B cell (primary cell): ENCODE data around the gene AKAP6. TPM values are rescaled to one million over a fixed set of nuclear protein-coding genes. Genes with fewer than 3 reads are reported as not detected.

Experiments used
- ATAC-seq: fragments of 200-7000 bp; cut with Tn5 transposase; one replicate; pipeline ENCODE4 v1.10.0; 2021; ENCODE audit warnings: low read depth, mild to moderate bottlenecking, moderate number of reproducible peaks, moderate library complexity
- CTCF ChIA-PET: fragments of 350-600 bp; sonication (Branson Sonifier 250); formaldehyde crosslinking; loops from one replicate; lab custom pipeline; 2021; ENCODE audit warnings: antibody characterized with exemption, inconsistent platforms; lab: Charles Lee
- POLR2A ChIA-PET: fragments of 350-600 bp; sonication (Branson Sonifier 250); formaldehyde crosslinking; loops from one replicate; lab custom pipeline; 2021; ENCODE audit warnings: antibody characterized with exemption; lab: Charles Lee
- DNase-seq: peaks from one replicate; pipeline ENCODE4 v3.0.0; 2013
- H2AFZ ChIP-seq: 2 replicates; pipeline ENCODE4 v1.6.1; 2012; ENCODE audit warnings: mild to moderate bottlenecking, low read depth, low read length; ENCODE audit not compliant: insufficient read depth, poor library complexity, severe bottlenecking
- H3K27ac ChIP-seq, 2 donors: 1 replicate in 1 of 2; 2 replicates in 1 of 2; pipeline ENCODE4 v1.5.1; 2012 to 2013; ENCODE audit warnings: low read length in 2 of 2, mild to moderate bottlenecking in 2 of 2, moderate library complexity in 1 of 2
- H3K27me3 ChIP-seq, 4 experiments: fragments of 200-600 bp in 1 of 4; sonication (generic) in 1 of 4; replicated peaks in 1 of 4; 1 replicate in 2 of 4; 2 replicates in 2 of 4; pipeline versions ENCODE4 v1.6.1 to v1.7.0; 2013 to 2016; ENCODE audit warnings: low read length in 3 of 4, mild to moderate bottlenecking in 2 of 4, mixed read lengths in 1 of 4, moderate library complexity in 1 of 4; ENCODE audit not compliant: insufficient read depth in 4 of 4, control insufficient read depth in 3 of 4; ENCODE audit errors: control extremely low read depth in 1 of 4
- H3K36me3 ChIP-seq, 2 experiments: replicated peaks in 1 of 2; 1 replicate in 1 of 2; 2 replicates in 1 of 2; pipeline versions ENCODE4 v1.6.1 to v1.7.1; 2013; ENCODE audit warnings: low read length in 1 of 2; ENCODE audit not compliant: insufficient read depth in 2 of 2, control insufficient read depth in 1 of 2; ENCODE audit errors: control extremely low read depth in 1 of 2, extremely low read depth in 1 of 2
- H3K4me1 ChIP-seq, 2 donors: fragments of 200-600 bp in 1 of 2; sonication (generic) in 1 of 2; 1 replicate in 1 of 2; 2 replicates in 1 of 2; pipeline versions ENCODE4 v1.5.1 to v1.6.1; 2013 to 2017; ENCODE audit warnings: low read length in 2 of 2; ENCODE audit not compliant: control insufficient read depth in 2 of 2, insufficient read depth in 2 of 2
- H3K4me2 ChIP-seq: replicated peaks from 2 replicates; pipeline ENCODE3; 2012; ENCODE audit warnings: mild to moderate bottlenecking, low read depth, low read length; ENCODE audit not compliant: poor library complexity, severe bottlenecking
- H3K4me3 ChIP-seq, 5 experiments: fragments of 200-600 bp in 1 of 5; sonication (generic) in 1 of 5; 1 replicate in 3 of 5; 2 replicates in 2 of 5; pipeline versions ENCODE4 v1.5.1 to v1.7.0; 2011 to 2016; ENCODE audit warnings: low read length in 4 of 5, mild to moderate bottlenecking in 4 of 5, low read depth in 2 of 5, control low read depth in 1 of 5, moderate library complexity in 1 of 5; ENCODE audit not compliant: insufficient read depth in 1 of 5; ENCODE audit errors: control extremely low read depth in 1 of 5, extremely low read depth in 1 of 5
- H3K79me2 ChIP-seq: fragments of 200-600 bp; sonication (generic); one replicate; pipeline ENCODE4 v1.6.0; 2016; ENCODE audit warnings: low read length; ENCODE audit not compliant: control insufficient read depth, insufficient read depth
- H3K9ac ChIP-seq: fragments of 200-600 bp; sonication (generic); 2 replicates; pipeline ENCODE4 v1.6.1; 2017; ENCODE audit warnings: mild to moderate bottlenecking, low read length, moderate library complexity
- H3K9me3 ChIP-seq, 3 donors: one replicate each; pipeline versions ENCODE4 v1.6.1 to v1.7.1; 2013; ENCODE audit warnings: low read length in 2 of 3; ENCODE audit not compliant: control insufficient read depth in 2 of 3, insufficient read depth in 1 of 3; ENCODE audit errors: control extremely low read depth in 1 of 3
- H4K20me1 ChIP-seq: 2 replicates; pipeline ENCODE4 v1.6.0; 2012; ENCODE audit warnings: mild to moderate bottlenecking, low read length; ENCODE audit not compliant: insufficient read depth, control insufficient read depth, poor library complexity, severe bottlenecking
- H3K27ac Mint-ChIP-seq: one replicate; pipeline ENCODE4 v1.8.0; 2021; ENCODE audit warnings: mixed read lengths
- H3K27me3 Mint-ChIP-seq: one replicate; pipeline ENCODE4 v1.8.0; 2021; ENCODE audit warnings: mixed read lengths
- H3K4me1 Mint-ChIP-seq: one replicate; pipeline ENCODE4 v1.8.0; 2021; ENCODE audit warnings: mixed read lengths
- H3K4me3 Mint-ChIP-seq: one replicate; pipeline ENCODE4 v1.8.0; 2021; ENCODE audit warnings: mixed read lengths
- H3K9me3 Mint-ChIP-seq: one replicate; pipeline ENCODE4 v1.8.0; 2022; ENCODE audit warnings: mixed read lengths; ENCODE audit not compliant: insufficient read depth
- EZH2 ChIP-seq: IDR thresholded peaks from 2 replicates; pipeline ENCODE4 v1.6.1; 2012; ENCODE audit warnings: borderline replicate concordance, low read depth, mild to moderate bottlenecking, moderate library complexity, low read length; ENCODE audit not compliant: insufficient read depth, poor library complexity, severe bottlenecking
- WGBS: methylation state at CpG from one replicate; pipeline ENCODE4 v1.1.5; 2013; ENCODE audit warnings: missing lambda C conversion rate; ENCODE audit not compliant: insufficient coverage; 5-methylcytosine and 5-hydroxymethylcytosine counted together
- intact Hi-C: fragments of 100-400 bp; cut with micrococcal nuclease; formaldehyde crosslinking; loops from one replicate; pipeline ENCODE4 v1.10.0; 2022
- polyA plus RNA-seq: library from polyadenylated mRNA; depleted of rRNA; stranded (reverse); fragments of >200 nt; gene quantifications from 2 replicates; pipeline ENCODE4 v1.2.3, GENCODE V29; 2012
- total RNA-seq, 2 donors: library from RNA; stranded (reverse); fragments of 120-200 nt in 1 of 2; gene quantifications; 1 replicate in 1 of 2; 2 replicates in 1 of 2; pipeline versions ENCODE4 v1.2.3 to v1.2.4, GENCODE V29; 2013 to 2022
- TF ChIP-seq, protein P1 (sequence below): fragments of 200-600 bp; IDR thresholded peaks from one replicate; pipeline ENCODE4 v1.8.0; 2022; ENCODE audit warnings: antibody characterized with exemption, mild to moderate bottlenecking

AKAP6 gene
- total and polyA plus RNA-seq, 2 donors (not counting 1 experiment from before 2014, with no cell fraction given): 1.4 to 2.8 TPM

DNA sequence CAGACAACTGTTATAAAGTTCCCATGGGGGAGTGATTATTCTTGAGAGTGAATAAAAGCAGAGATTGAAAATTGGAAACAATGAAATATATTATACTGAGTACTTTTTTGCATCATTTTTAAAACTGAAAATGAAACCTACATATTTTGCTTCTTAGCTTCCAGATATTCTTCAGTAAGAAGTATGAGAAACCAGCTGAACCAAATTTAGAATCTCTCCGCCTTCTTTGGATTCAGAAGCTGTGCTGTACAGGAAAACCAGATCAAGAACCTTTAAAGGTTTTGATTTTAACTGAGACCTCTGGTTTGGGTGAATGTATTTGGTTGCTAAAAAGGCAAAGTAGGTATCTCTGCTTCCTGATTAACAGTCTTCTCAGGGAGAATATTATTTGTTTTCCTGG, 109.4 kb downstream of the AKAP6 start:
- H3K27ac Mint-ChIP-seq: no peak overlapping the region
- H4K20me1 ChIP-seq: no peaks in the 10 kb centered on the region
- intact Hi-C loops: no loop called here
- peaks cover 9% of the 10 kb centered on the region for H3K4me1 Mint-ChIP-seq
- H3K27me3 Mint-ChIP-seq: no peaks in the 10 kb centered on the region
- DNase-seq (no peak), ATAC-seq (no peak)
- no peak overlapping the region for H2AFZ ChIP-seq
- peaks cover 0 to 5% of the 10 kb centered on the region in 2 donors for H3K4me1 ChIP-seq
- no peak overlapping the region for H3K4me3 Mint-ChIP-seq
- ChIA-PET CTCF (no interaction called here), POLR2A (no interaction called here)
- H3K36me3 ChIP-seq: no peaks in the 10 kb centered on the region
- H3K4me3 ChIP-seq: peak overlapping the region in 1 of 5 experiments; percentile 31
- H3K9me3 Mint-ChIP-seq: no peaks in the 10 kb centered on the region
- no peak overlapping the region for H3K27ac ChIP-seq
- no peaks in the 10 kb centered on the region for H3K9me3 ChIP-seq
- WGBS: 60% methylated on average over 1 of the region's 1 CpG
- H3K79me2 ChIP-seq: no peaks in the 10 kb centered on the region
- TF ChIP-seq, protein P1, sequence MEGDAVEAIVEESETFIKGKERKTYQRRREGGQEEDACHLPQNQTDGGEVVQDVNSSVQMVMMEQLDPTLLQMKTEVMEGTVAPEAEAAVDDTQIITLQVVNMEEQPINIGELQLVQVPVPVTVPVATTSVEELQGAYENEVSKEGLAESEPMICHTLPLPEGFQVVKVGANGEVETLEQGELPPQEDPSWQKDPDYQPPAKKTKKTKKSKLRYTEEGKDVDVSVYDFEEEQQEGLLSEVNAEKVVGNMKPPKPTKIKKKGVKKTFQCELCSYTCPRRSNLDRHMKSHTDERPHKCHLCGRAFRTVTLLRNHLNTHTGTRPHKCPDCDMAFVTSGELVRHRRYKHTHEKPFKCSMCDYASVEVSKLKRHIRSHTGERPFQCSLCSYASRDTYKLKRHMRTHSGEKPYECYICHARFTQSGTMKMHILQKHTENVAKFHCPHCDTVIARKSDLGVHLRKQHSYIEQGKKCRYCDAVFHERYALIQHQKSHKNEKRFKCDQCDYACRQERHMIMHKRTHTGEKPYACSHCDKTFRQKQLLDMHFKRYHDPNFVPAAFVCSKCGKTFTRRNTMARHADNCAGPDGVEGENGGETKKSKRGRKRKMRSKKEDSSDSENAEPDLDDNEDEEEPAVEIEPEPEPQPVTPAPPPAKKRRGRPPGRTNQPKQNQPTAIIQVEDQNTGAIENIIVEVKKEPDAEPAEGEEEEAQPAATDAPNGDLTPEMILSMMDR: no peak
- TF ChIP-seq EZH2: no peak
- no peak overlapping the region for H3K9ac ChIP-seq
- H3K27me3 ChIP-seq: no peaks in the 10 kb centered on the region
- peak overlapping the region; percentile 26 for H3K4me2 ChIP-seq

DNA sequence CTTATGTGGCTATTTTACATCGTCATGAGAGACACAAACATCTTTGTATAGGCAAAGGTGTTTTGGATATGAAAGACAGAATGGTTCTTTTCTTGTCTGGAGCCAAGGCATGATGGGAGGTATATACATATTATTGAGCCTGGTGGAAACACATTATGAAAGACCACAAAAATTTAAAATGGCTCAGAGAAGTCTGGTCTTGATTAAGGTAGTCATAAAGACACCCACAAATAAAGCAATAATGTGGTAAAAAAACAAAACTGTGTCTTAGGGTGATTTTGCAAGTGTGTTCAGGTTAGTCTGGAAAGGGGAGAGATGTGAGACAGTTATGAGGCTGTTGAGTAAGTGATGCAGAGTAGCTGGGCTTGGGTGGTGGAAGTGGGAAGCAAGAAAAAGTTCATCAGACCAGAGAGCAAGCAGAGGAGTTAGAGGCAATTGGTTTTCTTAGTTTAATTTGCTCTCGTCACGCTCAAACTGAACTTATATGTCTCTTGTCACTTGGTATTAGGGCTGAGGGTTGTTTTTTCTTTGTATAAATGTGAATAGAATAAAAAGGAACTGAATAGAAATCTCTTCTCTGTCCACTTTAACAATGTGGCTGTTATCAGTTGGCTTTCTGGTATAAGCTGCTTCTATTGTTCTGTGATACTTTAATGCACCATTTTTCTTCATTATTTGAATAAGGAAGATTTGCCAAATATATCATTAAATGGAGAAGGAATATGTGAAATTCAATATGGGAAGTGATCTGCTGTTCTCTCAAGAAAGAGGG, 115.0 kb downstream of the AKAP6 start:
- Histone ChIP-seq H3K4me1 (no peaks in the 10 kb centered on the region), H3K9ac (no peak overlapping the region), H3K9me3 (no peaks in the 10 kb centered on the region), H3K27ac (no peak overlapping the region), H3K4me2 (no peak overlapping the region), H3K27me3 (no peaks in the 10 kb centered on the region), H3K79me2 (no peaks in the 10 kb centered on the region), H3K36me3 (no peaks in the 10 kb centered on the region), H3K4me3 (no peak overlapping the region), H2AFZ (no peak overlapping the region), H4K20me1 (no peaks in the 10 kb centered on the region)
- intact Hi-C loops: no loop called here
- ATAC-seq (no peak), DNase-seq (no peak)
- 100% methylated on average over 1 of the region's 3 CpGs for WGBS
- Mint-ChIP-seq H3K4me1 (no peaks in the 10 kb centered on the region), H3K4me3 (no peak overlapping the region), H3K27ac (no peak overlapping the region), H3K27me3 (peaks cover 3% of the 10 kb centered on the region), H3K9me3 (no peaks in the 10 kb centered on the region)
- TF ChIP-seq EZH2: no peak
- TF ChIP-seq, protein P1: no peak
- ChIA-PET CTCF (no interaction called here), POLR2A (no interaction called here)
